HepG2 (cell line): ENCODE measurements around the gene SYPL2.

Experiments
- BCLAF1 ChIP-seq: fragments of 450-650 bp; IDR thresholded peaks from 2 replicates; pipeline ENCODE4 v1.6.1; 2017; ENCODE audit warnings: mild to moderate bottlenecking
- NFE2L1 ChIP-seq: sonication (generic); formaldehyde crosslinking; IDR thresholded peaks from 2 replicates; pipeline ENCODE4 v1.4.0; 2020; ENCODE audit warnings: missing genetic modification reagents, mild to moderate bottlenecking, borderline replicate concordance
- NR2C2 ChIP-seq: sonication (generic); formaldehyde crosslinking; IDR thresholded peaks from 2 replicates; pipeline ENCODE4 v1.4.0; 2020; ENCODE audit warnings: missing genetic modification reagents, mild to moderate bottlenecking, moderate library complexity, borderline replicate concordance
- PTBP1 ChIP-seq: fragments of 200-400 bp; formaldehyde crosslinking; IDR thresholded peaks from 2 replicates; pipeline ENCODE4 v1.6.1; 2018; ENCODE audit warnings: low read length, low read depth; ENCODE audit not compliant: poor library complexity, severe bottlenecking
- TAF15 ChIP-seq: fragments of 200-400 bp; formaldehyde crosslinking; IDR thresholded peaks from one replicate; pipeline ENCODE4 v1.6.1; 2018; ENCODE audit warnings: mild to moderate bottlenecking, low read depth, low read length; ENCODE audit not compliant: poor library complexity, severe bottlenecking
- ZFP41 ChIP-seq: sonication (generic); formaldehyde crosslinking; IDR thresholded peaks from 2 replicates; pipeline ENCODE4 v1.4.0; 2020; ENCODE audit warnings: mild to moderate bottlenecking, missing genetic modification reagents, borderline replicate concordance
- ZNF251 ChIP-seq: sonication (generic); formaldehyde crosslinking; IDR thresholded peaks from 2 replicates; pipeline ENCODE4 v1.9.0; 2021; ENCODE audit warnings: mild to moderate bottlenecking, missing genetic modification reagents
- ZNF558 ChIP-seq: sonication (generic); formaldehyde crosslinking; IDR thresholded peaks from 2 replicates; pipeline ENCODE4 v1.9.0; 2022; ENCODE audit warnings: mild to moderate bottlenecking, missing genetic modification reagents, borderline replicate concordance
- ZNF660 ChIP-seq: sonication (generic); formaldehyde crosslinking; IDR thresholded peaks from 2 replicates; pipeline ENCODE4 v1.5.1; 2020; ENCODE audit warnings: mild to moderate bottlenecking, low read depth, missing genetic modification reagents, borderline replicate concordance
- ZSCAN20 ChIP-seq: sonication (generic); formaldehyde crosslinking; IDR thresholded peaks from 2 replicates; pipeline ENCODE4 v1.4.0; 2020; ENCODE audit warnings: missing genetic modification reagents, mild to moderate bottlenecking, borderline replicate concordance
- ZSCAN30 ChIP-seq: sonication (generic); formaldehyde crosslinking; IDR thresholded peaks from 2 replicates; pipeline ENCODE4 v1.5.0; 2020; ENCODE audit warnings: mild to moderate bottlenecking, missing genetic modification reagents
- TF ChIP-seq, protein P1 (sequence below): sonication (generic); formaldehyde crosslinking; IDR thresholded peaks from 2 replicates; pipeline ENCODE4 v1.5.0; 2020; ENCODE audit warnings: mild to moderate bottlenecking, missing genetic modification reagents, moderate library complexity

GRCh38 chr1:109521002-109521951 is 54.9 kb downstream of the SYPL2 start:
- TF ChIP-seq NR2C2 (CRISPR knock-in tag) (no peak), BCLAF1 (no peak), ZFP41 (CRISPR knock-in tag) (no peak), PTBP1 (no peak), NFE2L1 (CRISPR knock-in tag) (no peak), ZNF660 (CRISPR knock-in tag) (no peak), TAF15 (no peak), ZSCAN20 (CRISPR knock-in tag) (no peak), ZSCAN30 (CRISPR knock-in tag) (no peak), ZNF558 (CRISPR knock-in tag) (no peak), ZNF251 (CRISPR knock-in tag) (no peak)
- TF ChIP-seq, protein P1, sequence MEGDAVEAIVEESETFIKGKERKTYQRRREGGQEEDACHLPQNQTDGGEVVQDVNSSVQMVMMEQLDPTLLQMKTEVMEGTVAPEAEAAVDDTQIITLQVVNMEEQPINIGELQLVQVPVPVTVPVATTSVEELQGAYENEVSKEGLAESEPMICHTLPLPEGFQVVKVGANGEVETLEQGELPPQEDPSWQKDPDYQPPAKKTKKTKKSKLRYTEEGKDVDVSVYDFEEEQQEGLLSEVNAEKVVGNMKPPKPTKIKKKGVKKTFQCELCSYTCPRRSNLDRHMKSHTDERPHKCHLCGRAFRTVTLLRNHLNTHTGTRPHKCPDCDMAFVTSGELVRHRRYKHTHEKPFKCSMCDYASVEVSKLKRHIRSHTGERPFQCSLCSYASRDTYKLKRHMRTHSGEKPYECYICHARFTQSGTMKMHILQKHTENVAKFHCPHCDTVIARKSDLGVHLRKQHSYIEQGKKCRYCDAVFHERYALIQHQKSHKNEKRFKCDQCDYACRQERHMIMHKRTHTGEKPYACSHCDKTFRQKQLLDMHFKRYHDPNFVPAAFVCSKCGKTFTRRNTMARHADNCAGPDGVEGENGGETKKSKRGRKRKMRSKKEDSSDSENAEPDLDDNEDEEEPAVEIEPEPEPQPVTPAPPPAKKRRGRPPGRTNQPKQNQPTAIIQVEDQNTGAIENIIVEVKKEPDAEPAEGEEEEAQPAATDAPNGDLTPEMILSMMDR (CRISPR knock-in tag): no peak
